Stimulated activated naive CD8-positive, alpha-beta T cell treated with anti-CD3 and anti-CD28 coated beads, Interleukin-15, Interleukin-2, amounts not matched to agents 100 U/mL and 50 U/mL, for 24 hours (primary cell): Measurements from ENCODE around the gene FBXO42.
"Not testable (repeated sequence)": the region's sequence is repeated elsewhere in the genome, so short reads cannot be mapped to it uniquely, and the experiment has no call there.

ENCODE experiments used
- ATAC-seq: fragments of 150-1000 bp; cut with Tn5 transposase; one replicate; pipeline ENCODE4 v1.10.0; 2021
- DNase-seq: peaks from one replicate; pipeline ENCODE4 v3.0.0; 2021

The FBXO42 gene

DNA sequence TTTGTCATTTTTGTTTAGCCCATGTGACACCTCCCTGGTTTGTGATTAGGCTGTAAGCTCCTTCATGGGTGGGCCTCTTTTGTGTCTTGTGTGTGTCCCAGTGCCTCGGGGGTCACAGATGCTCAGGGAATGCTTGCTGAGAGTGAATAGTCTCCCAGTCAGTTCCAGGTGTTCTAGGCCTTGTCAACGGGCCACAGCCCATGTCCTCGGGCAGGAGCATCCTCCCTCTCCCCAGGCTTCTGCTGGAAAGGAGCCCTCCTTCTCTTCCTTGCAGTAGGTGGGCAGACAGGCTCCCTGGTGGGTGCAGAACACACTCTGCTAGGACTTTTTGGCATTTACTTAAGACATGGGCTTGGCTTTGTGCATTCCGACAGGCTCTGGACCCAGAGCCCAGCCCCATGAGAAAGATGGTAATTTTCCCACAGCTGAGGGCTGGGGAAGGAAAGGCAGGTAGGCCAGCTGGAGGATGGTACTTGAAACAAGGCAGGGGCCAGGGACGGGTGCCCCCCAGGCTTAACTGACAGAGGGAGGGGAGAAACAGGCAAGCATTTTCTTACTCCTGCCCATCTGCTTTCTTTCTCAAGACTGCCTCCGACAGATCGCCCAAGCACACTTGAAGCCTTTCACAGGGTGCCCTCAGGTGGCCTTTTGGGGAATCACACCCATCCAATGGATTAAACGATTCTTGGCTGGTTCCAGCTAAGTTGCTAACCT, 108.2 kb downstream of the FBXO42 start:
- DNase-seq (peak; percentile 77), ATAC-seq (peak; percentile 51)

DNA sequence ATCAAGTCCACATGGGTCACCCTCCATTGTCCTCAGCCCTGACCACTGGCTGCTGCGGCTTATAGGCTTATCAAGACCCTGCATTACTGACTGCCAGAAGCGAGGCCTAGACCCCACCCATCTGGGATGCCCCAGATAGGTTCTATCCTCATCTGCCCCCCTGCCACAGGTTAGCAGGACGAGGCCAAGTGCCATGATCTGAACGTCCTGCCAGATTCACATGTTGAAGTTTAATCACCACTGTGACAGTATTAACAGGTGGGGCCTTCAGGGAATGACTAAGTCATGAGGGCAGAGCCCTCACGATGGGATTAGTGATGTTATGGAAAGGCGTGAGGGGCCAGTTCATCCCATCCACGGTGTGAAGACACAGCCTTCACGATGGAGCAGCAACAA, 109.1 kb downstream of the FBXO42 start:
- DNase-seq, result no peak
- no peak for ATAC-seq

- ATAC-seq, result no peak
- no peak for DNase-seq
These were observed 109.6 kb downstream of the FBXO42 start for GRCh38 chr1:16242556-16243214.

DNA sequence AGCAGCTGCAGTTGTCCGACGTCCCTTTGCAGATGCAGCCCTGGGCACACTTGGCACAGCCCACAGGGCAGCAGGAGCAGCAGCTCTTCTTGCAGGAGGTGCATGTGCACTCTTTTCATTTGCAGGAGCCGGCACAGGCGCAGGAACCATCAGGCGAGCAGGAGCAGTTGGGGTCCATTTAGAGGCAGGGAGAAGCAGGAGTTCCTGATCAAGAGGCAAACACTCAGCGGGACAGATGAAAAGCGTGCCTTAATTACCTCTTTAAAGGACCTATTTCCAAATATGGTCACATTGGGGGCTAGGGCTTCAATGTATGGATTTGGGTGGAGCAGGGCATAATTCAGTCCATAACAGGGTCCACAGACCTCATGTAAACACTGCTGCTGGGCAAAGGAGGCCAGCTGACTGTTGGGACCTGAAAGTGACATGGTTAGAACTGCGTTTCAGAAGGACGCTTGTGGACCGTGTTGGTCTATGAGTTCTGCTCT, 111.0 kb downstream of the FBXO42 start:
- DNase-seq (no peak), ATAC-seq (no peak)

DNA sequence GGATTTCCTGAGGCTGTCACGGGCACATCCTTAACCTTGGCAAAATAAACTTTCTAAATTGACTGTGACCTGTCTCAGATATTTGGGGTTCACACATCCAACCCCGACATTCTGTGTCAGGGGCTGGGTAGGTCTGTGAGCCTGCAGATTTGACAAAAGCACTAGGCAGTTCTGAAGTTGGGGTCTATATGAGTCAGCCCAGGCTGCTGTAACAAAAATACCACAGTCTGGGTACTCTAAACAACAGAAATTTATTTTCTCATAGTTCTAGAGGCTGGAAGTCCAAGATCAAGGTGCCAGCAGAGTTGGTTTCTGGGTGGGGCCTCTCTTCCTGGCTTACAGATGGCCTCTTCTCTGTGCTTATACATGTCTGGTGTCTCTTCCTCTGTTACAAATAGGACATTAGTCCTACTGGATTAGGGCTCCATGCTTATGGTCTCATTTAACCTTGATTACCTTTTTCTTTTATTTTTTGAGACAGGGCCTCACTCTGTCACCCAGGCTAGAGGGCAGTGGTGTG, 112.2 kb downstream of the FBXO42 start:
- DNase-seq, result no peak
- ATAC-seq, result no peak

- DNase-seq, result no peak
These were observed 114.9 kb downstream of the FBXO42 start for GRCh38 chr1:16237343-16237830.

GRCh38 chr1:16236511-16237342, 115.6 kb downstream of the FBXO42 start, which contains the start of gene CPLANE2:
Gene CPLANE2, minus strand, starts transcription at chr1:16237183. Its CDS starts 441 bp downstream, at chr1:16236742.
- peak; percentile 98 for DNase-seq
- ATAC-seq, result peak; percentile 89

More at GRCh38 chr1:16237343-16237830, 114.9 kb downstream of the FBXO42 start:
- no peak for ATAC-seq

DNA sequence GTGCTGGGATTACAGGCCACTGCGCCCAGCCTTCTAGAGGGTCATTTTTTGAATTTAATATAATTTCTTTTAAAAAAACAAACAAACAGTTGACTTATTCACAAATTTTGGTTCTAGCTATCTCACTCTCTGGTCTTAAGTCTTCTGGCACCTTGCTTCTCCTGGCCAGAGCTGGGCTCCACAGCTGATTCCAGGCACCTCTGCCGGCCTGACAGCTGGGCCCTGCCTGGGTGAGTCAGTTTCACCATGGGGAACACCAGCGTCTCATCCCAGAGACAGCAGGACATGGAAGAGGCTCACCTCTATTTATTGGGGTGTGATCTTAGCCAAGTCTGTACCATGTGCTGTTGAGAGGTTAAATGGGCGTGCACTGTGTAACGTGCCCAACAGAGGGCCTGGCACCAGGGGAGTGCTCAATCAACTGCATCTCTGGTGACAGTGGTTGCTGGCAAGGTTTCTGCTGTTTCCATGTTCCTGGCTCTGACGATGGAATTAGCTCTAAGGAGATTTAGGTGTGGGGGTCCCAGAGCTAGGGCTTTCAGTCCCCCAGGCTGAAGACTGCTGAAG, 116.3 kb downstream of the FBXO42 start:
- peak; percentile 70 for ATAC-seq
- peak; percentile 49 for DNase-seq

GRCh38 chr1:16235347-16235746, 116.9 kb downstream of the FBXO42 start:
- ATAC-seq (no peak), DNase-seq (no peak)

DNA sequence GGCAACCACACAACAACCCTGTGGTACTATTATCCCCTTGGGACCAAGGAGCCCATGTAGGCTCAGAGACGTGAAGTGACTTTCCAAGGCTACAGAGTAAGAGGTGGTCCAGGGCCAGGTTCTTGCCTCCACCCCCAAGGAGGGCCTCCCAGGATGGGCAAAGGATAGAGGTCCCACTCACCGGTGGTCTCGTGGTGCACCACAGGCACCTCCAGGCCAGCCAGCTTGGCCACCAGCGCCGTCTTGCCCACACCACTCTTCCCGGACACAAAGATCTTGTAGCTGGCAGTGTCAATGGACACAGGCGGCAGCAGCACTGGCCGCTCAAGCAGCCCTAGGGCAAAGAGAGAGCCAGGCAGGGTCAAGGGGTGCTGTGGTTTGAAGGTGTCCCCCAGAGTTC, 118.8 kb downstream of the FBXO42 start:
- no peak for ATAC-seq
- DNase-seq, result no peak

DNA sequence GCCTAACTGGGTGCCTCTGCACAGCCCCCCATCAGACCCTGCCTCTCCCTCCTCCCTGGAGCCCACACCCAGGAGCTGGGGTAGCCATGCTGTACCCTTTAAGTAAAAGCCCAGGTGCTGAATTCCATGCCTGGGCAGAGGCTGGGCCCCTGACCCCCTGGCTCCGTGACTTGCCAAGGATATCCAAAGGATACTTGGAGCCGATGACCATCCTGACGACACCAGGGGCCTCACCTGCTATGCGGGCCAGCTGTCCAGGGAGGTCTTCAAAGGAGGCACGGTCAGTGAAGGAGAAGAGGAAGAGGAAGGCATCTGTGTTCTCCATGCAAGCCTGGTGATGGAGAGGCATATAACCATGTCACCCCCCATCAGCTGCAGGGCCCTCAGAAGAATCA, 120.0 kb downstream of the FBXO42 start:
- ATAC-seq (no peak), DNase-seq (no peak)

- DNase-seq (no peak), ATAC-seq (no peak)
These were observed 120.7 kb downstream of the FBXO42 start for GRCh38 chr1:16231331-16232315.

GRCh38 chr1:16230744-16231143, 121.5 kb downstream of the FBXO42 start:
- ATAC-seq (no peak), DNase-seq (no peak)

GRCh38 chr1:16229976-16230740, 122.1 kb downstream of the FBXO42 start:
- DNase-seq (no peak), ATAC-seq (no peak)

DNA sequence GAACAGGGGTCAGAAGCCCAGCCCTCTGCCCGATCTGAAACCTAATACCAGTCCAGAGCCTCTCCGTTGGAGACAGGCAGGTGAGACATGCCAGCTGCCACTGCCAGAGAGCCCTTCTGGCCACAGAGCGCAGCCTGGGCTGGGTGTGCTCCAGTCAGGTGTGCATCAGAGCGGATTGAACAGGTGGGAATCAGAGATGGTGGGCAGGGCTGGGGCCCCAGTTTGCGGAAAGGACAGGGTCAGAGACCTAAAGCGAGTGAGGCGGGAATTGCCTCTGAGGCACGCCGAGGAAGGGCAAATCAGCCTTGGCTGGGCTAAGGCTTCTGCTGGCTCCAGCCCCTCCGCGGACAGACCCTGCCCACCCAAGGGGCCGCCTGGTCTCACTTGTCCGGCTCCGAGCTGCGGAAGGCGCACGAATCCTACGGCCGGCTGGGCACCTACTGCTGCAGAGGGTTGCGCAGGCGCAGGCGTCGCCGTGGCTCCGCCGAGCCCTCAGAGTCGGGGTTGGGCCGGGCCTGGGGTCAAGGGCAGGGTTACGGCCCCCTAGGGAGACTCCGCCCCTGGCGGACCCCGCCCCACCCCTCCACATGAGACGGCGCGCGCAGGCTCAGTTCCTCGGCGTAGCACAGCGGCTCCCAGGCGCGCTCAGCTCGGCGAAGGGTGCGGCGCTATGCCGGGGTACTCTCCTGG, 125.6 kb downstream of the FBXO42 start:
- ATAC-seq, result no peak

GRCh38 chr1:16226129-16226489, 126.2 kb downstream of the FBXO42 start:
- no peak for ATAC-seq
- no peak for DNase-seq

More for the DNA sequence above, 125.6 kb downstream of the FBXO42 start:
- DNase-seq, result no peak

- ATAC-seq (no peak), DNase-seq (no peak)
These were observed 127.8 kb downstream of the FBXO42 start for GRCh38 chr1:16224472-16224871.

DNA sequence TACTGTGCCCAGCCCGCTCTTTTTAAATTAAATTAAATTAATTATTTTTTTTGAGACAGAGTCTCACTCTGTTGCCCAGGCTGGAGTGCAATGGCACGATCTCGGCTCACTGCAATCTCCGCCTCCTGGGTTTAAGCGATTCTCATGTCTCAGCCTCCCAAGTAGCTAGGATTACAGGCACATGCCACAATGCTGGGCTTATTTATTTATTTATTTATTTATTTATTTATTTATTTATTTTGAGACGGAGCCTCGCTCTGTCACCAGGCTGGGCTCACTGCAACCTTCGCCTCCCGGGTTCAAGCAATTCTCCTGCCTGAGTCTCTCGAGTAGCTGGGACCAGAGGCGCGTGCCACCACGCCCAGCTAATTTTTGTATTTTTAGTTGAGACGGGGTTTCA, 129.6 kb downstream of the FBXO42 start:
- not testable (repeated sequence) for ATAC-seq, DNase-seq

DNA sequence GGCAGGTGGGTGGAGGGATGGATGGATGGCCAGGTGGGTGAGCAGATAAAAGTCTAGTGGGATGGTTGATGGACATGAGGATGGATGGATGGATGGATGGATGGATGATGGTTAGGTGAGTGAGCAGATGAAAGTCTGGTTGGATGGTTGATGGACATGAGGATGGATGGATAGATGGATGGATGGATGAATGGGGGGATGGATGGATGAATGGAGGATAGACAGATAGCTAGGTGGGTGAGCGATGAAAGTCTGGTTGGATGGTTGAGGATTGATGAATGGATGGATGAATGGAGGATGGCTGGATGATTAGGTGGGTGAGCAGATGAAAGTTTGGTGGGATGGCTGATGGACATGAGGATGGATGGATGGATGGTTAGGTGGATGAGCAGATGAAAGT, 130.8 kb downstream of the FBXO42 start:
- no peak for ATAC-seq
- no peak for DNase-seq
